ENCODE measurements around the gene CSF2. TPM values are rescaled to one million over a fixed set of nuclear protein-coding genes. Genes with fewer than 3 reads are reported as not detected.

CSF2 gene
- total and polyA plus RNA-seq, 2 of the 13 experiments (the other 11 are each of a cell fraction or from before 2014, with no cell fraction given), result not detected

DNA sequence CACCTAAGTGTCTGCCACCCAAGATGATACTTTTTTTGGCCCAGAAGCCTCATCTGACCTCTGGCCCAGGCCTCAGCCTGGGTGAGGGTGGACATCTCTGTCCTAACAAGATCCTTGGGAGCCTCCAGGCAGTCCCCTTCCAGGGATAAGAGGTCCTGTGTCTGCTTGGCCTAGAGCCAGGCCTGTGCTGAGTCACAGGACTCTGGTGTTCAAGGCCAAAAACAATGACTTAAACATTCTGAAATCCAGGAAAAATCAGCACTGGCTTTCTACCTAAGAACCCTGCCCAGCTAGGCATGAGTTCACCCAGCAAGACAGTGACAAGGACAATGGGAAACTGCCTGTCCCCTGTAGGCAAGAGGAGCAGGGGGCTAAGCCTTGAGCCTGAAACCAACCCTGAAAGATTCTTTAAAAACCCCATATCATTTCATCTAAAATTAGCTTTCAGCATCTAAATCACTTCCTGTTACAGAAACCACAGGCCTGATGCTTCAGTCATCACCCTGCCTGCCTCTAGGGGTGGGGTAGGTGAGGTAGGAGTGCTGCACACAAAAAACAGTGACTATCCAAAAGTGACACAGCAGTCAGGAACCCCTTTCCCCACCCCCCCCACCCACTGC lies 29.9 kb downstream of the CSF2 start (continued):
- TF ChIP-seq, protein P1, sequence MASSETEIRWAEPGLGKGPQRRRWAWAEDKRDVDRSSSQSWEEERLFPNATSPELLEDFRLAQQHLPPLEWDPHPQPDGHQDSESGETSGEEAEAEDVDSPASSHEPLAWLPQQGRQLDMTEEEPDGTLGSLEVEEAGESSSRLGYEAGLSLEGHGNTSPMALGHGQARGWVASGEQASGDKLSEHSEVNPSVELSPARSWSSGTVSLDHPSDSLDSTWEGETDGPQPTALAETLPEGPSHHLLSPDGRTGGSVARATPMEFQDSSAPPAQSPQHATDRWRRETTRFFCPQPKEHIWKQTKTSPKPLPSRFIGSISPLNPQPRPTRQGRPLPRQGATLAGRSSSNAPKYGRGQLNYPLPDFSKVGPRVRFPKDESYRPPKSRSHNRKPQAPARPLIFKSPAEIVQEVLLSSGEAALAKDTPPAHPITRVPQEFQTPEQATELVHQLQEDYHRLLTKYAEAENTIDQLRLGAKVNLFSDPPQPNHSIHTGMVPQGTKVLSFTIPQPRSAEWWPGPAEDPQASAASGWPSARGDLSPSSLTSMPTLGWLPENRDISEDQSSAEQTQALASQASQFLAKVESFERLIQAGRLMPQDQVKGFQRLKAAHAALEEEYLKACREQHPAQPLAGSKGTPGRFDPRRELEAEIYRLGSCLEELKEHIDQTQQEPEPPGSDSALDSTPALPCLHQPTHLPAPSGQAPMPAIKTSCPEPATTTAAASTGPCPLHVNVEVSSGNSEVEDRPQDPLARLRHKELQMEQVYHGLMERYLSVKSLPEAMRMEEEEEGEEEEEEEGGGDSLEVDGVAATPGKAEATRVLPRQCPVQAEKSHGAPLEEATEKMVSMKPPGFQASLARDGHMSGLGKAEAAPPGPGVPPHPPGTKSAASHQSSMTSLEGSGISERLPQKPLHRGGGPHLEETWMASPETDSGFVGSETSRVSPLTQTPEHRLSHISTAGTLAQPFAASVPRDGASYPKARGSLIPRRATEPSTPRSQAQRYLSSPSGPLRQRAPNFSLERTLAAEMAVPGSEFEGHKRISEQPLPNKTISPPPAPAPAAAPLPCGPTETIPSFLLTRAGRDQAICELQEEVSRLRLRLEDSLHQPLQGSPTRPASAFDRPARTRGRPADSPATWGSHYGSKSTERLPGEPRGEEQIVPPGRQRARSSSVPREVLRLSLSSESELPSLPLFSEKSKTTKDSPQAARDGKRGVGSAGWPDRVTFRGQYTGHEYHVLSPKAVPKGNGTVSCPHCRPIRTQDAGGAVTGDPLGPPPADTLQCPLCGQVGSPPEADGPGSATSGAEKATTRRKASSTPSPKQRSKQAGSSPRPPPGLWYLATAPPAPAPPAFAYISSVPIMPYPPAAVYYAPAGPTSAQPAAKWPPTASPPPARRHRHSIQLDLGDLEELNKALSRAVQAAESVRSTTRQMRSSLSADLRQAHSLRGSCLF (CRISPR knock-in tag; IDR thresholded peaks at IDR 0.05; ENCODE audit: borderline replicate concordance), result no peak
- TF ChIP-seq HDAC2 (CRISPR knock-in tag; IDR thresholded peaks at IDR 0.05) (no peak), FOSL2 (CRISPR knock-in tag; IDR thresholded peaks at IDR 0.05) (peak; percentile 78), BCL6 (CRISPR knock-in tag; IDR thresholded peaks at IDR 0.05) (peak; percentile 75), TCF7 (IDR thresholded peaks at IDR 0.05; ENCODE audit: low read depth) (no peak), ZNF552 (CRISPR knock-in tag; IDR thresholded peaks at IDR 0.05; ENCODE audit: borderline replicate concordance) (no peak)
- TF ChIP-seq, protein P2, sequence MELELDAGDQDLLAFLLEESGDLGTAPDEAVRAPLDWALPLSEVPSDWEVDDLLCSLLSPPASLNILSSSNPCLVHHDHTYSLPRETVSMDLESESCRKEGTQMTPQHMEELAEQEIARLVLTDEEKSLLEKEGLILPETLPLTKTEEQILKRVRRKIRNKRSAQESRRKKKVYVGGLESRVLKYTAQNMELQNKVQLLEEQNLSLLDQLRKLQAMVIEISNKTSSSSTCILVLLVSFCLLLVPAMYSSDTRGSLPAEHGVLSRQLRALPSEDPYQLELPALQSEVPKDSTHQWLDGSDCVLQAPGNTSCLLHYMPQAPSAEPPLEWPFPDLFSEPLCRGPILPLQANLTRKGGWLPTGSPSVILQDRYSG (CRISPR knock-in tag; IDR thresholded peaks at IDR 0.05), result no peak

DNA sequence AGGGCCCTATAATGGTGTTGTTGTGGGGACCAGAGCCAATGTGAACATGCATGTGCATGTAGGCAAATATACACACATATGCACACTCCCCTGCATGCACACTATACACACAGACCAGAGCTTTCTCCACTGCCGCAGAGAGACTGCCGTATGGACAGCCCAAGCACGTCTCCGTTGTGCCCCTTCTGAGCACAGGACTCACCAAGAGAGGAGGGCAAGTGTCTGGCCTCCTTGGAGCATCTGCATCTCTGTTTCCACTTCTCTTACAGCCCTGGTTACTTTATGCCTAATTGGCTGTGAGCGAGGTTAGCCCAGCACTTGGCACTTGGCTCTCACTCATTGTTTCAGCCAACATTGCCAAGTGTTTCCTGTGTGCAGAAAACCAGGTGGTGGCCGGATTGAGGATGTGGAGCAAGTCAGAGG lies 30.4 kb downstream of the CSF2 start:
- BruUV-seq (replicated peaks), result no TSS peak
- 8% methylated on average over 2 of the region's 6 CpGs for WGBS (ENCODE audit: low lambda C conversion rate)
- Histone ChIP-seq H3K4me2 (ENCODE audit: low read depth, low read length) (no peak overlapping the region), H4K20me1 (ENCODE audit: insufficient read depth, low read length) (no peaks in the 10 kb centered on the region), H3K9ac (ENCODE audit: insufficient read depth, low read depth, low read length) (no peak overlapping the region), H3K79me2 (ENCODE audit: insufficient read depth, low read length) (no peaks in the 10 kb centered on the region), H2AFZ (ENCODE audit: low read length) (no peak overlapping the region), H3K4me1 (ENCODE audit: insufficient read depth, low read length) (peaks cover 8% of the 10 kb centered on the region; the same call in 1 of the 2 replicates), H3K36me3 (replicated peaks in 1 of 2; ENCODE audit: control insufficient read depth in 1 of 2, insufficient read depth in 2 of 2, low read length in 2 of 2) (no peaks in the 10 kb centered on the region), H3K27me3 (ENCODE audit: control insufficient read depth in 1 of 2, insufficient read depth in 2 of 2, low read length in 2 of 2) (no peaks in the 10 kb centered on the region; a peak in 1 of 5 replicates), H3K27ac (ENCODE audit: extremely low read length, insufficient read depth, low read length) (no peak overlapping the region), H3K9me3 (ENCODE audit: low read length) (no peaks in the 10 kb centered on the region), H3K4me3 (replicated peaks in 1 of 3; ENCODE audit: insufficient read depth in 1 of 3, low read depth in 2 of 3, low read length in 3 of 3) (no peak overlapping the region)
- in situ Hi-C loops (cut with HindIII; ENCODE audit: extremely low pct_ligation_motif_present, low pct_unique_long_range_greater_than_20kb) (no loop called here), intact Hi-C loops (cut with micrococcal nuclease; ENCODE audit: unreplicated experiment) (no loop called here)
- ATAC-seq (no peak), DNase-seq (ENCODE audit: low spot score) (no peak), FAIRE-seq (no peak)
- POLR2A ChIA-PET, result no interaction called here
- CTCF ChIA-PET (ENCODE audit: low intra/inter-chr PET ratio, low total read pairs), result no interaction called here
- TF ChIP-seq SOX5 (CRISPR knock-in tag; IDR thresholded peaks at IDR 0.05; ENCODE audit: borderline replicate concordance), result no peak
- TF ChIP-seq ZIK1 (CRISPR knock-in tag; IDR thresholded peaks at IDR 0.05; ENCODE audit: borderline replicate concordance, low read depth), result no peak
